ENCODE measurements around the gene PPP1R11. TPM values are rescaled to one million over a fixed set of nuclear protein-coding genes. Genes with fewer than 3 reads are reported as not detected.

The PPP1R11 gene
- total RNA-seq, 1 donor from 2014 or later = 19.6 TPM

DNA sequence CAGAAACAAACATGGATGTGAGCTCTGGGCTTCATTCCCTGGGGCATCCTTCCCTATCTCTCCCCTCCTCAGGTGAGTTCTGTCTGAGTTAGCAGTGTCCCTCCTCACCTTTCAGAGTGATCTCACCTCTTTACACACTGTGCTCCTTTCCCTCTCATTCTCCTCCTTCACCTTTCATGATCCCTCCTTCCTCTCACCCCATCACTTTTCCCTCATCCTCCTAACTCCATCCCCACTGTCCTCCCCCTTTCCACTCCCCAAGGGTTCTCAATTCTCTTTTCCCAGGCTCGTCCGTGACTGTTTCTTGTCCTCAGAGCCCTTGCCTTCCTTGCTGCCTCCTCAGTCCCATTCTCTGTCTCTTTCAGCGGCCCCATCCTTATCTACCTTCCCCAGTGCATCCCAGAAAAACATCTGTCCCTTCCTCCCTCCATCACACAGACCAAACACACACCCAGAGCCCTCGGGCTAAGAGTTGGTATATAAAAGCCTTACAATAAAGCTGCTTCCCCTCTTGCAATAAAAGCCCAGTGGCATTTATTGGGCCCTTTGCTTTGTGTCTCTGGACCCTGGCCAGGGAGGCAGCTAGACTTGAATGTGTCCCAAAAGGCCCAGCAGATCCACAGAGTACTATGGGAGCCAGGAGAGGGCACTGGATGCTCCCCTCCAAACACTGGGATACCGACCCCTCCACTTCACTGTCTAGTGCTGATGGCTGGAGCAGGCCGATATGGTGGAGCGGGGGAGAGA is 6.7 kb downstream of the PPP1R11 start:
- Histone ChIP-seq H3K36me3 (peaks cover 0 to 8% of the 10 kb centered on the region in 2 donors), H3K27me3 (no peaks in the 10 kb centered on the region), H3K4me1 (peaks cover 47% of the 10 kb centered on the region), H3K27ac (peak overlapping the region; percentile 79), H3K9me3 (no peaks in the 10 kb centered on the region), H3K4me3 (peak overlapping the region; percentile 51 to 65)
- intact Hi-C loops (cut with DNase I) = no loop called here
- DNase-seq (ENCODE audit: extremely low spot score in 2 of 2) = no peak
- TF ChIP-seq POLR2AphosphoS5 (IDR thresholded peaks at IDR 0.05; ENCODE audit: insufficient read depth in 1 of 2, low read depth in 1 of 2) = no peak
- TF ChIP-seq POLR2A (IDR thresholded peaks at IDR 0.05) = no peak
- TF ChIP-seq, protein P1, sequence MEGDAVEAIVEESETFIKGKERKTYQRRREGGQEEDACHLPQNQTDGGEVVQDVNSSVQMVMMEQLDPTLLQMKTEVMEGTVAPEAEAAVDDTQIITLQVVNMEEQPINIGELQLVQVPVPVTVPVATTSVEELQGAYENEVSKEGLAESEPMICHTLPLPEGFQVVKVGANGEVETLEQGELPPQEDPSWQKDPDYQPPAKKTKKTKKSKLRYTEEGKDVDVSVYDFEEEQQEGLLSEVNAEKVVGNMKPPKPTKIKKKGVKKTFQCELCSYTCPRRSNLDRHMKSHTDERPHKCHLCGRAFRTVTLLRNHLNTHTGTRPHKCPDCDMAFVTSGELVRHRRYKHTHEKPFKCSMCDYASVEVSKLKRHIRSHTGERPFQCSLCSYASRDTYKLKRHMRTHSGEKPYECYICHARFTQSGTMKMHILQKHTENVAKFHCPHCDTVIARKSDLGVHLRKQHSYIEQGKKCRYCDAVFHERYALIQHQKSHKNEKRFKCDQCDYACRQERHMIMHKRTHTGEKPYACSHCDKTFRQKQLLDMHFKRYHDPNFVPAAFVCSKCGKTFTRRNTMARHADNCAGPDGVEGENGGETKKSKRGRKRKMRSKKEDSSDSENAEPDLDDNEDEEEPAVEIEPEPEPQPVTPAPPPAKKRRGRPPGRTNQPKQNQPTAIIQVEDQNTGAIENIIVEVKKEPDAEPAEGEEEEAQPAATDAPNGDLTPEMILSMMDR (IDR thresholded peaks at IDR 0.05) = no peak

GRCh38 chr6:30074331-30075093 is 7.5 kb downstream of the PPP1R11 start:
- no peak for DNase-seq (ENCODE audit: extremely low spot score in 2 of 2)
- H3K4me1 ChIP-seq = peaks cover 47% of the 10 kb centered on the region
- no peaks in the 10 kb centered on the region for H3K27me3 ChIP-seq
- peak overlapping the region; percentile 79 for H3K27ac ChIP-seq
- peak overlapping the region; percentile 51 to 65 for H3K4me3 ChIP-seq
- H3K36me3 ChIP-seq = no peaks in the 10 kb centered on the region
- intact Hi-C loops (cut with DNase I) = no loop called here
- TF ChIP-seq POLR2AphosphoS5 (IDR thresholded peaks at IDR 0.05; ENCODE audit: insufficient read depth in 1 of 2, low read depth in 1 of 2) (peak in 1 of 2 donors; percentile 48), POLR2A (IDR thresholded peaks at IDR 0.05) (no peak)
- TF ChIP-seq, protein P1 (IDR thresholded peaks at IDR 0.05) = no peak
- H3K9me3 ChIP-seq = no peaks in the 10 kb centered on the region

DNA sequence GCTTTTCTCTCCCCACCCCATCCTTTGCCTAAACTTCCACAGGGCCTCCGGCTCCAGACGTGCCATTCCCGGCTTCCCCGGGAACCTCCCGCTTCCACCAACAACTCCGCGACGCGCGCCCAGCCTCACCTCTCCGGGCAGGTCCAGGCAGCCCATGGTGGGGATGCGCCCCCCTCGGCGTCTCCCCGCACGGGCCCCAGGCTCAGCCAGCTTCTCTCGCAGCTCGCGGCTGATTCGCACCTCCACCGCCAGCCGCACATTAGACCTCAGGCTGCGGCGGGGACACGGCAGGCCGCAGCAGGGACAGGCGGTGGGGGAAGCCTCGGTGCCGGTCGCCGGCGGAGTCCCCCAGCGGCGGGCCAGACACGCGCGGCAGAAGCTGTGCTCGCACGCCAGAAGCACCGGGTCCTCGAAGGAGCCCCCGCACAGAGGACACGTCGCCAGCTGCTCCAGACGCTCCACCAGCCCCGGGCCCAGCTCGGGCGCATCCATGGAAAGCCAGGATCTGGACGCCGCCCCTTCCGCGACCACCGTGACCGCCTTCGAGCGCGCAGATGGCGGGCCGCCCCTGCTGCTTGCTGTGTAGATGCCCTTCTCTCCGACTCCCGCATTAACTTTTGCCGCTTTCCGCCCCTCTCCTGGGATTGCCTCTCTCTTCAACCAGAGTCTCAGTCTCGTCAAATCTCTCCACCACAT is 8.2 kb downstream of the PPP1R11 start, which contains the start of gene RNF39:
RNF39 (minus strand) TSS at position 676 of the 696 bp plus-strand sequence; CDS start at position 492, 184 bp downstream.
- TF ChIP-seq POLR2A (IDR thresholded peaks at IDR 0.05) (peak in 1 of 2 donors; percentile 41), POLR2AphosphoS5 (IDR thresholded peaks at IDR 0.05; ENCODE audit: insufficient read depth in 1 of 2, low read depth in 1 of 2) (peak in 1 of 2 donors; percentile 71)
- TF ChIP-seq, protein P1 (IDR thresholded peaks at IDR 0.05) = no peak
- H3K4me3 ChIP-seq = peak within 1 kb of the TSS; percentile 51 to 65
- H3K27ac ChIP-seq = peak within 1 kb of the TSS; percentile 79
- H3K9me3 ChIP-seq = no peaks in the 10 kb centered on the region
- peaks cover 47% of the 10 kb centered on the region for H3K4me1 ChIP-seq
- intact Hi-C loops (cut with DNase I) = no loop called here
- no peak for DNase-seq (ENCODE audit: extremely low spot score in 2 of 2)
- no peaks in the 10 kb centered on the region for H3K27me3 ChIP-seq
- no peaks in the 10 kb centered on the region for H3K36me3 ChIP-seq

DNA sequence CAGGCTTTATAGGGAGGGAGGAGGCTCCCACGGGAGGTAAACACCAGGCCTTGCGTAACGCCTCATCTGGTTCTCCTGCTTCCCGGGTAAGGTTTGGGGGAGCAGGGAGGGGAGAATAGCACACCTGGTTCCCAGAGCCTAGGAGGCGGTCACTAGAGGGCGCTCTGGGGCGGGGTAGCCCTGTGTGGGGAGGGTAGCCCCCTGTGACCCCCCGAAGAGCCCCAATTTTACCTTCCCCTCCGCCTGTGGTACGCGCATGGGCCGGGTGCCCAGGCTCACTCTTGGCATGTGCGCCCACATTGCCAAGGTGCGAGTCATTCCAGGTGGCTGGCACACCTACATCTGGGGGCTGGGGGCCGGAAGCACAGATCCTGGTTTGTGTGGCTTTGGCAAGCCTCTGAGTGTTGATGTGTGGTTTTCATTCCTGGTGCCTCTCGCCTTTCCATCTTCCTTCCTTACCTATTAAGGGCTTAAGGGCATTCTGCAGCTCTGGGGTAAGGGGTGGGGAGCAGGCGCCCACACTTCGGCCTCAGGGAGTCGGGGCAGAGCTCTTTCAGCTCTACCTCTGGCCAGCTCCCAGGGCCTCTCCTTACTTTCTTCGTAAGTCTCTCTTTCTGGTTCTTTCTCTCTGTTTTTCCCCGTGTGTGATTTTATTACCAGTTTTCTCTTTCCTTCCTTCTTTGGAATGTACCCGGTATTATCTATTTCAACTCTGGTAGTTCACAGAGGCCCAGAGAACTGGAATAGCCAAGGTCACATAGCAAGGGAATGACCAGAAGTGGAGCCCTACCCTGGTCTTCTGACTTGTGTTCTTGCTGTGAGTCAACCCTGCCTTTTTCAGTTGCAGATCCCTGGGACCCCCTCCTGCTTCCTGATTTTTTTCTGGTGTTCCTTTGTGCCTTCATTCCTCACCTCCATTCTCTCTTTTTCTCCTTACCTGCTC is 9.1 kb downstream of the PPP1R11 start:
- no peaks in the 10 kb centered on the region for H3K9me3 ChIP-seq
- H3K27me3 ChIP-seq = no peaks in the 10 kb centered on the region
- no peak for DNase-seq (ENCODE audit: extremely low spot score in 2 of 2)
- no peak for TF ChIP-seq POLR2A (IDR thresholded peaks at IDR 0.05)
- TF ChIP-seq, protein P1 (IDR thresholded peaks at IDR 0.05) = peak in 1 of 3 experiments; percentile 15
- TF ChIP-seq POLR2AphosphoS5 (IDR thresholded peaks at IDR 0.05; ENCODE audit: insufficient read depth in 1 of 2, low read depth in 1 of 2) = peak; percentile 26 to 49
- H3K4me3 ChIP-seq = peak overlapping the region; percentile 51 to 65
- no peaks in the 10 kb centered on the region for H3K36me3 ChIP-seq
- intact Hi-C loops (cut with DNase I) = no loop called here
- peak overlapping the region; percentile 79 for H3K27ac ChIP-seq
- peaks cover 41% of the 10 kb centered on the region for H3K4me1 ChIP-seq

Data from vagina (tissue), 2 donors.